ENCODE data around the gene MPHOSPH10. TPM values are rescaled to one million over a fixed set of nuclear protein-coding genes. Genes with fewer than 3 reads are reported as not detected.
A peak's percentile ranks its signal among the peaks of the same experiment; 100 is the strongest.
"Not testable (repeated sequence)": the region's sequence is repeated elsewhere in the genome, so short reads cannot be mapped to it uniquely, and the experiment has no call there.

MPHOSPH10 gene
- total and polyA plus RNA-seq, 2 donors (not counting 1 experiment from before 2014, with no cell fraction given) = 5.6 to 51.8 TPM

GRCh38 chr2:71082402-71083252 is 47.8 kb upstream of the MPHOSPH10 start:
- H2AFZ ChIP-seq (ENCODE audit: insufficient read depth, low read depth, low read length, poor library complexity, severe bottlenecking) = no peak overlapping the region
- 78% methylated on average over 3 of the region's 5 CpGs for WGBS (ENCODE audit: insufficient coverage)
- DNase-seq = no peak
- H3K36me3 ChIP-seq (replicated peaks in 1 of 2; ENCODE audit: control extremely low read depth in 1 of 2, control insufficient read depth in 1 of 2, extremely low read depth in 1 of 2, insufficient read depth in 2 of 2, low read length in 1 of 2) = peaks cover 6 to 13% of the 10 kb centered on the region in 2 experiments
- H3K4me3 ChIP-seq (ENCODE audit: control extremely low read depth in 1 of 5, extremely low read depth in 1 of 5, insufficient read depth in 1 of 5, low read depth in 2 of 5, low read length in 4 of 5) = no peak overlapping the region
- H3K9me3 ChIP-seq (ENCODE audit: control extremely low read depth in 1 of 3, control insufficient read depth in 2 of 3, insufficient read depth in 1 of 3, low read length in 2 of 3) = no peaks in the 10 kb centered on the region
- no peak overlapping the region for H3K4me2 ChIP-seq (replicated peaks; ENCODE audit: low read depth, low read length, poor library complexity, severe bottlenecking)
- H3K27ac Mint-ChIP-seq = no peak overlapping the region
- no peak for ATAC-seq (ENCODE audit: low read depth)
- no peaks in the 10 kb centered on the region for H4K20me1 ChIP-seq (ENCODE audit: control insufficient read depth, insufficient read depth, low read length, poor library complexity, severe bottlenecking)
- peak overlapping the region in 1 of 2 donors; percentile 24 for H3K27ac ChIP-seq (ENCODE audit: low read length in 2 of 2)
- no peaks in the 10 kb centered on the region for H3K27me3 ChIP-seq (replicated peaks in 1 of 4; ENCODE audit: control extremely low read depth in 1 of 4, control insufficient read depth in 3 of 4, insufficient read depth in 4 of 4, low read length in 3 of 4)
- TF ChIP-seq CTCF (IDR thresholded peaks at IDR 0.05) (no peak), EZH2 (IDR thresholded peaks at IDR 0.05; ENCODE audit: borderline replicate concordance, insufficient read depth, low read depth, low read length, poor library complexity, severe bottlenecking) (no peak)
- POLR2A ChIA-PET = interaction anchor here (2.0 kb wide), 1 partner anchor 11 kb away, joined by 4 read pairs; no protein-coding TSS in a partner anchor
- no peaks in the 10 kb centered on the region for H3K9me3 Mint-ChIP-seq (ENCODE audit: insufficient read depth)
- H3K9ac ChIP-seq (ENCODE audit: low read length) = no peak overlapping the region
- intact Hi-C loops (cut with micrococcal nuclease) = no loop called here
- H3K4me1 ChIP-seq (ENCODE audit: control insufficient read depth in 2 of 2, insufficient read depth in 2 of 2, low read length in 2 of 2) = peaks cover 4 to 6% of the 10 kb centered on the region in 2 donors
- H3K4me3 Mint-ChIP-seq = no peak overlapping the region
- H3K79me2 ChIP-seq (ENCODE audit: control insufficient read depth, insufficient read depth, low read length) = no peaks in the 10 kb centered on the region
- CTCF ChIA-PET = interaction anchor here (1.1 kb wide), 1 partner anchor 11 kb away, joined by 4 read pairs; no protein-coding TSS in a partner anchor
- peaks cover 15% of the 10 kb centered on the region for H3K4me1 Mint-ChIP-seq
- peaks cover 20% of the 10 kb centered on the region for H3K27me3 Mint-ChIP-seq

- H4K20me1 ChIP-seq (ENCODE audit: control insufficient read depth, insufficient read depth, low read length, poor library complexity, severe bottlenecking); H3K4me2 ChIP-seq (replicated peaks; ENCODE audit: low read depth, low read length, poor library complexity, severe bottlenecking); H3K27ac Mint-ChIP-seq; ATAC-seq (ENCODE audit: low read depth); H3K36me3 ChIP-seq (replicated peaks in 1 of 2; ENCODE audit: control extremely low read depth in 1 of 2, control insufficient read depth in 1 of 2, extremely low read depth in 1 of 2, insufficient read depth in 2 of 2, low read length in 1 of 2); H2AFZ ChIP-seq (ENCODE audit: insufficient read depth, low read depth, low read length, poor library complexity, severe bottlenecking); H3K4me3 Mint-ChIP-seq; H3K27ac ChIP-seq (ENCODE audit: low read length in 2 of 2); H3K4me1 ChIP-seq (ENCODE audit: control insufficient read depth in 2 of 2, insufficient read depth in 2 of 2, low read length in 2 of 2); H3K9ac ChIP-seq (ENCODE audit: low read length); H3K9me3 ChIP-seq (ENCODE audit: control extremely low read depth in 1 of 3, control insufficient read depth in 2 of 3, insufficient read depth in 1 of 3, low read length in 2 of 3); H3K79me2 ChIP-seq (ENCODE audit: control insufficient read depth, insufficient read depth, low read length); H3K27me3 ChIP-seq (replicated peaks in 1 of 4; ENCODE audit: control extremely low read depth in 1 of 4, control insufficient read depth in 3 of 4, insufficient read depth in 4 of 4, low read length in 3 of 4); intact Hi-C loops (cut with micrococcal nuclease); H3K4me3 ChIP-seq (ENCODE audit: control extremely low read depth in 1 of 5, extremely low read depth in 1 of 5, insufficient read depth in 1 of 5, low read depth in 2 of 5, low read length in 4 of 5); DNase-seq; H3K9me3 Mint-ChIP-seq (ENCODE audit: insufficient read depth): not testable (repeated sequence)
- ChIA-PET CTCF (interaction anchor here (1.1 kb wide), 1 partner anchor 12 kb away, joined by 4 read pairs; no protein-coding TSS in a partner anchor), POLR2A (interaction anchor here (2.0 kb wide), 1 partner anchor 12 kb away, joined by 4 read pairs; no protein-coding TSS in a partner anchor)
- no CpG with 5 or more reads among the region's 3 CpGs for WGBS (ENCODE audit: insufficient coverage)
- Mint-ChIP-seq H3K4me1 (peaks cover 15% of the 10 kb centered on the region), H3K27me3 (peaks cover 23% of the 10 kb centered on the region)
Observed at GRCh38 chr2:71083297-71083696, 47.1 kb upstream of the MPHOSPH10 start.

GRCh38 chr2:71083752-71084312 is 46.6 kb upstream of the MPHOSPH10 start:
- not testable (repeated sequence) for H3K27ac Mint-ChIP-seq
- peaks cover 15% of the 10 kb centered on the region for H3K4me1 Mint-ChIP-seq

More at GRCh38 chr2:71083752-71084312, 46.6 kb upstream of the MPHOSPH10 start:
- H3K4me1 ChIP-seq (ENCODE audit: control insufficient read depth in 2 of 2, insufficient read depth in 2 of 2, low read length in 2 of 2); H3K27me3 ChIP-seq (replicated peaks in 1 of 4; ENCODE audit: control extremely low read depth in 1 of 4, control insufficient read depth in 3 of 4, insufficient read depth in 4 of 4, low read length in 3 of 4); H3K36me3 ChIP-seq (replicated peaks in 1 of 2; ENCODE audit: control extremely low read depth in 1 of 2, control insufficient read depth in 1 of 2, extremely low read depth in 1 of 2, insufficient read depth in 2 of 2, low read length in 1 of 2); intact Hi-C loops (cut with micrococcal nuclease); H4K20me1 ChIP-seq (ENCODE audit: control insufficient read depth, insufficient read depth, low read length, poor library complexity, severe bottlenecking); DNase-seq; H3K9me3 Mint-ChIP-seq (ENCODE audit: insufficient read depth); ATAC-seq (ENCODE audit: low read depth); H3K9me3 ChIP-seq (ENCODE audit: control extremely low read depth in 1 of 3, control insufficient read depth in 2 of 3, insufficient read depth in 1 of 3, low read length in 2 of 3); H3K27ac ChIP-seq (ENCODE audit: low read length in 2 of 2); H3K79me2 ChIP-seq (ENCODE audit: control insufficient read depth, insufficient read depth, low read length): not testable (repeated sequence)
- CTCF ChIA-PET = interaction anchor here (0.7 to 1.1 kb wide), 2 partner anchors 13 kb away, joined by 3 to 4 read pairs; no protein-coding TSS in a partner anchor
- Mint-ChIP-seq H3K4me3 (peak overlapping the region; percentile 75), H3K27me3 (peaks cover 28% of the 10 kb centered on the region)
- peak overlapping the region; percentile 49 for H3K9ac ChIP-seq (ENCODE audit: low read length)
- peak overlapping the region in 4 of 5 experiments; percentile 22 to 33 (median 27) for H3K4me3 ChIP-seq (ENCODE audit: control extremely low read depth in 1 of 5, extremely low read depth in 1 of 5, insufficient read depth in 1 of 5, low read depth in 2 of 5, low read length in 4 of 5)
- H2AFZ ChIP-seq (ENCODE audit: insufficient read depth, low read depth, low read length, poor library complexity, severe bottlenecking) = peak overlapping the region; percentile 54
- POLR2A ChIA-PET = interaction anchor here (2.0 kb wide), 1 partner anchor 12 kb away, joined by 4 read pairs; no protein-coding TSS in a partner anchor
- WGBS (ENCODE audit: insufficient coverage) = 16% methylated on average over 6 of the region's 13 CpGs
- peak overlapping the region; percentile 68 for H3K4me2 ChIP-seq (replicated peaks; ENCODE audit: low read depth, low read length, poor library complexity, severe bottlenecking)
